GM21786 (cell line): ENCODE measurements around the gene LMF2.
"Not testable (repeated sequence)": the region's sequence is repeated elsewhere in the genome, so short reads cannot be mapped to it uniquely, and the experiment has no call there.

Experiments
- ATAC-seq: cut with Tn5 transposase; IDR thresholded peaks from one replicate; pipeline ENCODE4 v1.9.1; 2021; ENCODE audit not compliant: unreplicated experiment

The LMF2 gene

GRCh38 chr22:50524676-50525103, 17.2 kb upstream of the LMF2 start:
- ATAC-seq = no peak

GRCh38 chr22:50523806-50524675, 16.5 kb upstream of the LMF2 start:
- no peak for ATAC-seq

- no peak for ATAC-seq
Measured at GRCh38 chr22:50523458-50523805, 15.9 kb upstream of the LMF2 start.

DNA sequence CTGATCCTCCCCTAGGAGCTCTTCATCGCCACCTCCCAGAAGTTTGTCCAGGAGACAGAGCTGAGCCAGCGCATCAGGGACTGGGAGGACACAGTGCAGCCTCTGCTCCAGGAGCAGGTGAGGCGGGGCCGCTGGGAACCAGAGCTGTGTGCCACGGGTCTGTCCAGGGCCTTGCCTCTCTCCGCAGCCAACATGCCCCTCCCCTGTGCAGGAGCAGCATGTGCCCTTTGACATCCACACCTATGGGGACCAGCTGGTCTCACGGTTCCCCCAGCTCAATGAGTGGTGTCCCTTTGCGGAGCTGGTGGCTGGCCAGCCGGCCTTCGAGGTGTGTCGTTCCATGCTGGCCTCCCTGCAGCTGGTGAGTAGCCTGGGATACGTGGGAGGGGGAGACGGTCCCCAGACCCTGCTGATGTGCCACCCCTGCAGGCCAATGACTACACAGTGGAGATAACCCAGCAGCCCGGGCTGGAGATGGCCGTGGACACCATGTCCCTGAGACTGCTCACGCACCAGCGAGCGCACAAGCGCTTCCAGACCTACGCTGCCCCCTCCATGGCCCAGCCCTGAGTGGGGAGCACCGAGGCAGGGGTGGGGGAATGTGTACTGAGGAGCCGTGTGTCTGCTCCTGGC, 15.4 kb upstream of the LMF2 start:
- ATAC-seq = no peak

GRCh38 chr22:50522208-50522805, 14.8 kb upstream of the LMF2 start:
- no peak for ATAC-seq

GRCh38 chr22:50521710-50522109, 14.2 kb upstream of the LMF2 start:
- ATAC-seq = no peak

GRCh38 chr22:50520826-50521453, 13.4 kb upstream of the LMF2 start:
- ATAC-seq = no peak

GRCh38 chr22:50520184-50520583, 12.7 kb upstream of the LMF2 start:
- ATAC-seq = not testable (repeated sequence)

- no peak for ATAC-seq
Measured at GRCh38 chr22:50519151-50519550, 11.6 kb upstream of the LMF2 start.

DNA sequence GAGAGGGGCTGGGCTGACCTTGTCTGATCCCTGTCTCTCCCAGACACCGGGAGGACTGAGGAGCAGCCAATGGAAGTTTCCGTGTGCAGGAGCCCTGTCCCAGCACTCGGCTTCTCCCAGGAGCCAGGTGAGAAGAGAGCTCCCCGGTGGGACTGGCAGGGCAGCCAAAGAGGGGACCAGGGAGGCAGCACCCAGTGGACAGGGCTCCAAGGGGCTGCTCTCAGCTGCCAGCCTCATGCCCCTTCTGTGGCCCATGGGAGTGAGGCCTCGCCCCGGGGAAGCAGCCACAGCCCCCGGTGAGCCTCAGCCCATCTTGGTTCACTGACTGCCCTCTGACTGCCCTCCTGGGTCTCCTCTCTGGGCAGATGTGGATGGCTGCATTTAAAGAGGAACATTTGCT, 11.1 kb upstream of the LMF2 start:
- no peak for ATAC-seq

DNA sequence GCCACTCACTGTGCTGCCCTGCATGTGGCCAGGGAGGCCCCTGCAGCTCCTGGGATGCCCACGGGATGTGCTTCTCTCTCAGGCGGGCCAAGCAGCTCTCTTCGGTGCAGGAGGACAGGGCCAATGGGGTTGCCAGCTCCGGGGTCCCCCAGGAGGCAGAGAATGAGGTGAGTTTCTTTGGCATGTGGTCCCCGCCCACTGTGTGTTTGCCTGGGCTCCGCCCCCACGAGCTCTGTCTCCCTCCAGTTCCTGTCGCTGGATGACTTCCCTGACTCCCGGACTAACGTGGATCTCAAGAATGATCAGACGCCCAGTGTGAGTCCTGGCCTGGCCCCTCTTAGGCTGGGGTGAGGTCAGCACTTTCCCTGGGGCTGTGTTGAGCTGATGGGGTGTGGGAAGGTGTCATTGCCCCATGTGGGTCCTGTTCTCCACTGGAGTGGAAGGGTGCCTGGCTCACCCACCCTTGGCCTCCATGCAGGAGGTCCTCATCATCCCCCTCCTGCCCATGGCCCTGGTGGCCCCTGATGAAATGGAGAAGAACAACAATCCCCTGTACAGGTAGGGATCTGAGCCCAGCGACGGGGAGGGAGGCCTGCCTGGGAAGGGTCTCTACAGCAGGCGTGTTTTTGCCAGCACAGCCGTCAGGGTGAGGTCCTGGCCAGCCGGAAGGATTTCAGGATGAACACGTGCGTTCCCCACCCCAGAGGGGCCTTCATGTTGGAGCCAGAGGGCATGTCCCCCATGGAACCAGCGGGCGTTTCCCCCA, 10.2 kb upstream of the LMF2 start:
- no peak for ATAC-seq

GRCh38 chr22:50516891-50517290, 9.4 kb upstream of the LMF2 start:
- no peak for ATAC-seq

- no peak for ATAC-seq
Measured at GRCh38 chr22:50516068-50516467, 8.6 kb upstream of the LMF2 start.

- ATAC-seq = no peak
Measured at GRCh38 chr22:50513175-50513574, 5.7 kb upstream of the LMF2 start.

DNA sequence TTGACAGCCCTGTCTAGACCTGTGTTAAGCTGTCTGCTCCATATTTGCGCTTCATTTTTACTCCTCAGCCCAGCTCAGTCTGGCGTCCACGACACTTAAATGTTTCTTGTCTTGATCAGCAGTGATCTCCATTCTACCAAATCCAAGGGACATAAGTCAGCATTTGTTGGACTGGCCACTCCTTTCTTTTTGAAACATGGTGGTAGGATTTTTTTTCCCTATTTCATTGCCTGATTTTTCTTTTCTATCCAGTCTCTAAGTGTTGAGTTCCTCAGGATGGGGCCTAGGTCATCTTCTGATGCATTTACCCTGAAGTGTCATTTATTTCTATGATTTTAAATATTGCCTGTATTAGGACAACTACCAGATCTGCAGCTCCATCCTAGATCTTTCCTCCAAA, 1.4 kb upstream of the LMF2 start:
- ATAC-seq = no peak

- peak; percentile 73 for ATAC-seq
Measured at GRCh38 chr22:50507991-50508884, 736 bp upstream of the LMF2 start, which contains the start of gene NCAPH2. Gene NCAPH2, plus strand, starts transcription at chr22:50508224. Its CDS starts 114 bp downstream, at chr22:50508338.

DNA sequence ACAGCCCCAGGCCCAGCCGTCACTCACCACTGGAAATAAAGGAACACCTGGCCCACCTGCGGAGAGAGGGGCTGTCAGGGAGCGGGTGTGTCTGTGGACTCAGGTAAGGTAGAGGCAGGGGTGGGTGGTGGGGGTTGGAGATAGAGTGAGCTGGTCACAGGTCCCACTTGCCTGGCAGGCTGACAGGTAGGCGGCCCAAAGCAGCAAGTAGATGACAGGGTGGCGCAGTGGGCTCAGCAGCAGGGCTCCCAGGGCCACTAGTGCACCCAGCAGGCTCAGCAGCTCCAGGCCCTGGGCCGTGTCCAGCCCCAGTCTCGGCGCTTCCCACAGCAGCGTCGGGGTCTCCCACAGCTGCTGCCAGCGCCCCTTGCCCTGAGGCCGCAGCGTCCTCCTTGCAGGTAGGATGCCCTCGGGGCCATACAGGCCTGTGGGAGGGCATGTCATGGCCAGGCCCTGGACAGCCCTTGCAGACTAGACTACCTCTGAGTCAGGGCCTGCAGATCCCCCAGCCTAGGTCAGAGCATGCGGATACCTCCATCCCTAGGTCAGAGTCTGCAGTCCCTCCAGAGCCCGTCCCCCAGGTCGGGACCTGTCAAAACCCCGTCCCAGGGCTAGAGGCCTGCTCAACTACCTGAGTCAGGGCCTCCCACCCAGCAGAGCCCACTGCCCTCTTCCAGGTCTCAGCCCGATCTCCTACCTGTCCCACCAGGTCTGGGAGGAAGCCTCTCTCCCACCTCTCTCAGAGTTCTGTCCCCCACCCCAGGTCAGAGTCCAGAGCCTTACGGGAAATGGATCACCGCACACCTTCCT, 686 bp downstream of the LMF2 start:
- ATAC-seq = no peak

DNA sequence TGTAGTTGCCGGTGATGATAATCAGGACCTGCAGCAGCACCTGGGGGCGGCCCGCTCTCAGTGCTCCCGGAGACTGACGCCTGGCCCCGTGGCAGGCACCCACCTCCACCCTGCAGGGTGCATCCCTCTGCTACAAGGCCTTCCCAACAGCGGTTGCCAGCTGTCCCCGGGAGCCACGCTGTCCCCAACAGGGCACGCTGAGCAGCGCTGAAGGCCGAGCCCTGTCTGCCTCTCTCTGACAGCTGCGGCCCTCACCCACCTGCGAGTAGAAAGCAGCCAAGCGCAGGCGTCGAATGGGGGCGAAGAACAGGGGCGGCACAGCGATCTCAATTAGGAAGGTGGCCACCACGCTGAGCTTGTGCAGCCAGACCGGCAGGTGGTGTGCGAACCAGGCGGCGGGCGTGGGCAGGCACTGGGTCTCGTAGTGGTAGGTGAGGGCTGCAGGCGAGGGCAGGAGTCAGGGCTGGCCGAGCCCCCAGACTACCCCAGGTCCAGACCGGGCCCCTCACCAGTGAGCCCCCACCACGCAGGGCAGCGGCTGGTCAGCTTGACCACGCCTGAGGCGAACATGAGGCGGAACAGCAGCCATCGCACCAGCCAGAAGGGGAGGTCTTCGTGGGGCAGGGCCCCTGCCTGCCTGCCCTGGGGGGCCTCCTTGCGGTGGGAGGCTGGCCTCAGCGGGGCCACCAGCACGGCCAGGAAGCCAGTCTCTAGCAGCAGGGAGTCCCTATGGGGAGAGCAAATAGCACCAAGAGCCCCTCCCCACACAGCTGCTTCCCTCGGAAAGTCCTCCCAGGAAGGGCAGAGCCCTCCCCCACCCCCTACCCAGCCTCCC, 1.5 kb downstream of the LMF2 start:
- no peak for ATAC-seq
